GM19397 (cell line): ENCODE results near the gene SERP2.

Experiments used
- ATAC-seq: cut with Tn5 transposase; IDR thresholded peaks from one replicate; pipeline ENCODE4 v1.9.1; 2021; ENCODE audit warnings: mild to moderate bottlenecking, moderate library complexity; ENCODE audit not compliant: unreplicated experiment

The SERP2 gene

GRCh38 chr13:44386913-44387556 is 13.4 kb downstream of the SERP2 start:
- ATAC-seq, result no peak

- no peak for ATAC-seq
Measured at GRCh38 chr13:44388427-44389059, 14.9 kb downstream of the SERP2 start.

- no peak for ATAC-seq
Measured at GRCh38 chr13:44389060-44389666, 15.5 kb downstream of the SERP2 start.

GRCh38 chr13:44389876-44390275 is 16.3 kb downstream of the SERP2 start:
- no peak for ATAC-seq

- ATAC-seq, result no peak
Measured at GRCh38 chr13:44393391-44393790, 19.8 kb downstream of the SERP2 start.

- no peak for ATAC-seq
Measured at GRCh38 chr13:44394658-44395057, 21.0 kb downstream of the SERP2 start.

GRCh38 chr13:44395976-44396694 is 22.5 kb downstream of the SERP2 start:
- ATAC-seq, result no peak

GRCh38 chr13:44396701-44397580 is 23.3 kb downstream of the SERP2 start:
- no peak for ATAC-seq

GRCh38 chr13:44397766-44398223 is 24.2 kb downstream of the SERP2 start:
- no peak for ATAC-seq

- no peak for ATAC-seq
Measured at GRCh38 chr13:44398606-44399005, 25.0 kb downstream of the SERP2 start.

- no peak for ATAC-seq
Measured at GRCh38 chr13:44399074-44399473, 25.4 kb downstream of the SERP2 start.

- no peak for ATAC-seq
Measured at GRCh38 chr13:44400736-44401135, 27.1 kb downstream of the SERP2 start.

GRCh38 chr13:44401577-44401976 is 28.0 kb downstream of the SERP2 start:
- ATAC-seq, result no peak

GRCh38 chr13:44402899-44403445 is 29.3 kb downstream of the SERP2 start:
- ATAC-seq, result no peak

GRCh38 chr13:44403461-44404056 is 29.9 kb downstream of the SERP2 start:
- ATAC-seq, result no peak

- no peak for ATAC-seq
Measured at GRCh38 chr13:44404261-44405132, 30.9 kb downstream of the SERP2 start.

GRCh38 chr13:44406617-44407016 is 33.0 kb downstream of the SERP2 start:
- no peak for ATAC-seq

- no peak for ATAC-seq
Measured at GRCh38 chr13:44407379-44407778, 33.8 kb downstream of the SERP2 start.

GRCh38 chr13:44407891-44408290 is 34.3 kb downstream of the SERP2 start:
- no peak for ATAC-seq
